ENCODE results near the gene KIF1A. TPM values are rescaled to one million over a fixed set of nuclear protein-coding genes. Genes with fewer than 3 reads are reported as not detected.

Gene KIF1A
- total RNA-seq, 2 donors from 2014 or later, result 18.9 to 55.8 TPM

DNA sequence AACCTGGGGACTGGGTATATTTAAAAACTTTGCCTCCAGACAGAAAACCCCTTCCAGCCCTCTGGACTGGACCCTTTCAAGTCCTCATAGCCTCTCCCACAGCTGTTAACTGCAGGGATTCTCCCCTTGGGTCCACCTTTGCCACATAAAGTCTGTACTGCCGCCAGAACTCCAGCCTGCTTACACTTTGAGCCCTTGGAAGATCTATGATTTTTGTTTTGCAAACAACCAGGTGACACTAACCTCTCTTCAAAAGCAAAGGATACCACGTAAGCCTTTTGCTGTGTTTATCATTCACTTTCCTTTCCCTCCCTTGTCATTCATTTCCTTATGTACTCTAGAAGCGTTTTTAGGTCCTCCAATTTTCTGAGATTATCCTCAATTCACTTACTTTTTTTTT, 44.5 kb upstream of the KIF1A start:
- no peaks in the 10 kb centered on the region for H3K4me1 ChIP-seq (replicated peaks)
- TF ChIP-seq POLR2AphosphoS5 (IDR thresholded peaks at IDR 0.05), result no peak
- no peak for TF ChIP-seq CTCF (IDR thresholded peaks at IDR 0.05)
- TF ChIP-seq POLR2A (IDR thresholded peaks at IDR 0.05), result no peak
- no peaks in the 10 kb centered on the region for H3K9me3 ChIP-seq
- no peak overlapping the region for H3K4me3 ChIP-seq
- no peak for DNase-seq (ENCODE audit: low spot score)
- WGBS, result 83% methylated on average over 3 of the region's 3 CpGs
- H3K27me3 ChIP-seq (replicated peaks; ENCODE audit: insufficient read depth), result no peaks in the 10 kb centered on the region
- intact Hi-C loops (cut with DNase I), result no loop called here
- H3K27ac ChIP-seq, result no peak overlapping the region
- no peaks in the 10 kb centered on the region for H3K36me3 ChIP-seq

GRCh38 chr2:240861547-240861946, 41.5 kb upstream of the KIF1A start:
- intact Hi-C loops (cut with DNase I), result no loop called here
- no peak overlapping the region for H3K4me3 ChIP-seq
- no peaks in the 10 kb centered on the region for H3K27me3 ChIP-seq (replicated peaks; ENCODE audit: insufficient read depth)
- no peaks in the 10 kb centered on the region for H3K9me3 ChIP-seq
- H3K36me3 ChIP-seq, result no peaks in the 10 kb centered on the region
- 47% methylated on average over 2 of the region's 2 CpGs for WGBS
- DNase-seq (ENCODE audit: low spot score), result no peak
- TF ChIP-seq POLR2A (IDR thresholded peaks at IDR 0.05) (no peak), CTCF (IDR thresholded peaks at IDR 0.05) (no peak), POLR2AphosphoS5 (IDR thresholded peaks at IDR 0.05) (no peak)
- no peaks in the 10 kb centered on the region for H3K4me1 ChIP-seq (replicated peaks)
- no peak overlapping the region for H3K27ac ChIP-seq

DNA sequence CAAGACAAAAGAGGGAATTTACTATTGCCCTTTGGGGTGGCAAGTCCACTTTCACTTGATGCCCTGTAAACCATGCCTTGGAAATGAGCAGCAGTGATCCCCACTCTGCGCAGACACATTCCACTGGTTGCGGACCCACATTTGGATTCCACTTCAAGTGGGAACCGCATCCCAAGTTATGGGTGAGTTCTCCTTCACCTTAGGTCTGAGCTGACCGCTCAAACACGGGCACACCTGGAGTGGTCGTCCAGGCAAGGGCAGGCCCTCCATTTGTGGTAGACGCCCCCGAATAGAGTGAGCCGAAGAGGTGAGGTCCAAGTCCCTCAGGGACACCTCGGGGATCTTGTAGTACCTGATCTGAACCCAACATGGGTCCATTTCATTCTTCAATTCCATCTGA, 38.9 kb upstream of the KIF1A start:
- Histone ChIP-seq H3K36me3 (no peaks in the 10 kb centered on the region), H3K4me1 (replicated peaks) (no peaks in the 10 kb centered on the region), H3K27me3 (replicated peaks; ENCODE audit: insufficient read depth) (no peaks in the 10 kb centered on the region), H3K9me3 (no peaks in the 10 kb centered on the region), H3K27ac (no peak overlapping the region), H3K4me3 (no peak overlapping the region)
- WGBS, result 94% methylated on average over 10 of the region's 10 CpGs
- no peak for TF ChIP-seq CTCF (IDR thresholded peaks at IDR 0.05)
- no peak for TF ChIP-seq POLR2A (IDR thresholded peaks at IDR 0.05)
- no peak for TF ChIP-seq POLR2AphosphoS5 (IDR thresholded peaks at IDR 0.05)
- intact Hi-C loops (cut with DNase I), result no loop called here
- DNase-seq (ENCODE audit: low spot score), result no peak

DNA sequence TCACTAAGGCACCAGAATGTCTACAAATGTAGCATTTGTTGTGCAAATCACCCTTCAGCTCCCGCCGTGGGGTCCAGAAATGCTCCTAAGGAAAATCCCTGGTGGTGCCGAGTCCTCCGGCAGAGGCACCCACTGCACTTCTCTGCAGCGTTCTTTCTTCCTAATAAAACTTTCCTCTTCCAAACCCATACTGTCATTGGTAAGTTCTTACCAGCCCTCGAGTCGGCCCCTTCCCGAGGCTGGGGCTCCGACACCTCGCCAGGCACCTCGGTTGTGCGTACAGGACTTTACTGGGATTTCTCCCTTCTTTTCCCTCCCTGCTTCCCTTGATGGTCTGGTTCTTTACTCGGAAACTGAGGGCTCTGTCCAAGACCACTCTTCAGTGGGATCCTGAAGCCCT, 38.3 kb upstream of the KIF1A start:
- Histone ChIP-seq H3K27me3 (replicated peaks; ENCODE audit: insufficient read depth) (no peaks in the 10 kb centered on the region), H3K9me3 (no peaks in the 10 kb centered on the region), H3K4me1 (replicated peaks) (no peaks in the 10 kb centered on the region), H3K36me3 (no peaks in the 10 kb centered on the region), H3K27ac (no peak overlapping the region), H3K4me3 (no peak overlapping the region)
- WGBS, result 89% methylated on average over 13 of the region's 13 CpGs
- intact Hi-C loops (cut with DNase I), result no loop called here
- DNase-seq (ENCODE audit: low spot score), result no peak
- no peak for TF ChIP-seq POLR2A (IDR thresholded peaks at IDR 0.05)
- TF ChIP-seq CTCF (IDR thresholded peaks at IDR 0.05), result no peak
- no peak for TF ChIP-seq POLR2AphosphoS5 (IDR thresholded peaks at IDR 0.05)

GRCh38 chr2:240857039-240858008, 37.3 kb upstream of the KIF1A start:
- Histone ChIP-seq H3K4me1 (replicated peaks) (no peaks in the 10 kb centered on the region), H3K27ac (no peak overlapping the region), H3K4me3 (no peak overlapping the region), H3K27me3 (replicated peaks; ENCODE audit: insufficient read depth) (no peaks in the 10 kb centered on the region), H3K36me3 (no peaks in the 10 kb centered on the region), H3K9me3 (no peaks in the 10 kb centered on the region)
- no peak for TF ChIP-seq CTCF (IDR thresholded peaks at IDR 0.05)
- TF ChIP-seq POLR2AphosphoS5 (IDR thresholded peaks at IDR 0.05), result no peak
- no peak for TF ChIP-seq POLR2A (IDR thresholded peaks at IDR 0.05)
- intact Hi-C loops (cut with DNase I), result no loop called here
- DNase-seq (ENCODE audit: low spot score), result no peak
- 77% methylated on average over 21 of the region's 21 CpGs for WGBS
